GM18502 (cell line): ENCODE results near the gene CD2.

Experiments used
- ATAC-seq: cut with Tn5 transposase; IDR thresholded peaks from one replicate; pipeline ENCODE4 v1.9.1; 2021; ENCODE audit warnings: mild to moderate bottlenecking; ENCODE audit not compliant: unreplicated experiment, poor library complexity

The CD2 gene

DNA sequence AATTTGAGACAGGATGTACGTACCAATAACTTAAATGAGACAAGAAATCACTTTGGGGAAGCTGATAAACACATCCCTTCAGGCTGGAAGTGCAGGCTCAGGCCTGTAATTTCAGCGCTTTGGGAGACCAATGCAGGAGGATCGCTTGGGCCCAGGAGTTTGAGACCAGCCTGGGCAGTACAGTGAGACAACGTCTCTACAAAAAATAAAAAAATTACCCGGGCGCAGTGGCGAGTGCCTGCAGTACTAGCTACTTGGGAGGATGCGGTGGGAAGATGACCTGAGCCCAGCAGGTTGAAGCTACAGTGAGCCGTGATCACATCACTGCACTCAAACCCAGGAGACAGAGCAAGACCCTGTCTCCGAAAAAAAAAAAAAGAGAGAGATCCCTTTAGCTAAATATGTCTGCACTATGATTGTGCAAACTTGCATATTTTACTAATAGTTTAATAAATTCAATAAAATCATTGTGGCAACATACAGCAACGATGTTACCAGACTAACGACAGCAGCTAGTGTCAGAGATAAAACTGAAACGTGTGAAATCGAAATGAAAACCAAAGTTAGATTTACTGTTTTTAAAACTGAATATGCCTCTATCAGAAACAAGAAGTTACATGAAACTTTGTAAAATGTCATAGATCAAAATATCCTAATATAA, 54.7 kb downstream of the CD2 start:
- no peak for ATAC-seq

- no peak for ATAC-seq
These were observed 57.1 kb downstream of the CD2 start for GRCh38 chr1:116811321-116811720.

DNA sequence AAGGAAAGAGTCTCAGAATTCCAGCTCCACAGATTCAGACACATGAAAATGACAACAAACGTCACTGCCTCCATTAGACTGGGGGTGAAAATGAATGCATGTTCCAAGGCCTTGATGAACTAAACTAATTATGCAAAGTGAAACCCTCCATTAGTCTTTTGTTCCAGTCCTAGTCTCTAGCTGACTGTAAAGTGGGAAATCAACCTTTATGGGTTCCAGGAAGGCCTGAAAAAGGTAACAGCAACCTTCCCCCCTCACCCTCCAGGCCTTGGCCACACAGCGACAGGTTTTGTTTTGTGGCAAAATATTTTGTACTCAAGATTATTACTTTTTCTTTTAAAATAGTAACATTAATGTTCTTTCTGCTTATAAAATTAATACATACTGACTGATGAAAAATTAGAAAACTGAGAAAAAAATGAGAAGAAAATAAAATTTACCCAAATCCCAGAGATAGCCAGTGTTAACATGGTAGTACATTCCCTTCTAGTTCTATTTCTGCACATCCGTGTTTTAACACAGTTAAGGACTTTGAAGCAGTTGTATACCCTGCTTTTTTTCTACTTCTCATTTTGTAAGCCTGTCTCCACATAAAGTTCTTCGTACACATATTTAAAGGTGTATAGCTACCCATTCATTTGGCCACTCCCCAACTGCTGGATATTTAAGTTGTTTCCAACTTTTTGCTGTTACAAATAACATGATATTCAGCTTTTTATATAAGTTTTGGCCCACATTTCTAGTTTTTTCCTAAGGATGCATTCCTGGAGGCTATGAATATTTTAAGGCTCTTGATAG, 60.9 kb downstream of the CD2 start:
- ATAC-seq = no peak

- ATAC-seq = no peak
These were observed 63.4 kb downstream of the CD2 start for GRCh38 chr1:116817582-116818064.
